Mucosa of rectum (tissue), 2 donors: ENCODE data around the gene KPNB1.
"Not testable (repeated sequence)": the region's sequence is repeated elsewhere in the genome, so short reads cannot be mapped to it uniquely, and the experiment has no call there.

ENCODE experiments used
- H3K27ac ChIP-seq, 2 donors: one replicate each; pipeline ENCODE4 v1.7.0; 2013; ENCODE audit warnings: inconsistent platforms in 2 of 2, low read depth in 2 of 2, low read length in 2 of 2
- H3K27me3 ChIP-seq, 2 donors: one replicate each; pipeline ENCODE4 v1.7.0; 2013; ENCODE audit warnings: low read length in 2 of 2; ENCODE audit not compliant: control insufficient read depth in 2 of 2, insufficient read depth in 2 of 2
- H3K36me3 ChIP-seq, 2 donors: one replicate each; pipeline ENCODE4 v1.7.0; 2013; ENCODE audit warnings: low read length in 2 of 2; ENCODE audit not compliant: control insufficient read depth in 2 of 2, insufficient read depth in 2 of 2
- H3K4me1 ChIP-seq, 2 donors: one replicate each; pipeline ENCODE4 v1.7.0; 2013; ENCODE audit warnings: low read length in 2 of 2, mild to moderate bottlenecking in 1 of 2; ENCODE audit not compliant: control insufficient read depth in 2 of 2, insufficient read depth in 2 of 2
- H3K4me3 ChIP-seq, 2 donors: one replicate each; pipeline ENCODE4 v1.7.0; 2013; ENCODE audit warnings: low read length in 2 of 2
- H3K9ac ChIP-seq, 2 donors: one replicate each; pipeline ENCODE4 v1.7.0; 2013; ENCODE audit warnings: low read length in 2 of 2, low read depth in 1 of 2, mild to moderate bottlenecking in 1 of 2
- H3K9me3 ChIP-seq, 2 donors: one replicate each; pipeline ENCODE4 v1.7.0; 2013; ENCODE audit warnings: low read length in 2 of 2; ENCODE audit not compliant: control insufficient read depth in 2 of 2
- donor health status: healthy.
- donor health status: Normal muscosa, but diverticular disease.

Gene KPNB1

GRCh38 chr17:47676199-47676472 lies 26.4 kb downstream of the KPNB1 start:
- Histone ChIP-seq H3K4me3 (no peak overlapping the region), H3K27me3 (no peaks in the 10 kb centered on the region), H3K4me1 (no peaks in the 10 kb centered on the region), H3K9me3 (no peaks in the 10 kb centered on the region), H3K36me3 (peaks cover 81 to 91% of the 10 kb centered on the region in 2 donors), H3K9ac (no peak overlapping the region), H3K27ac (no peak overlapping the region)

- Histone ChIP-seq H3K4me3 (no peak overlapping the region), H3K9ac (no peak overlapping the region), H3K36me3 (peaks cover 79 to 91% of the 10 kb centered on the region in 2 donors), H3K9me3 (no peaks in the 10 kb centered on the region), H3K27me3 (no peaks in the 10 kb centered on the region), H3K4me1 (no peaks in the 10 kb centered on the region), H3K27ac (no peak overlapping the region)
These were observed 26.9 kb downstream of the KPNB1 start for GRCh38 chr17:47676510-47677165.

GRCh38 chr17:47678196-47678595 lies 28.5 kb downstream of the KPNB1 start:
- Histone ChIP-seq H3K27ac (no peak overlapping the region), H3K27me3 (no peaks in the 10 kb centered on the region), H3K4me1 (no peaks in the 10 kb centered on the region), H3K9ac (no peak overlapping the region), H3K9me3 (no peaks in the 10 kb centered on the region), H3K36me3 (peaks cover 76 to 90% of the 10 kb centered on the region in 2 donors), H3K4me3 (no peak overlapping the region)

GRCh38 chr17:47682138-47682537 lies 32.4 kb downstream of the KPNB1 start:
- Histone ChIP-seq H3K4me3 (no peak overlapping the region), H3K27ac (no peak overlapping the region), H3K9me3 (no peaks in the 10 kb centered on the region), H3K27me3 (no peaks in the 10 kb centered on the region), H3K9ac (no peak overlapping the region), H3K36me3 (peaks cover 59 to 65% of the 10 kb centered on the region in 2 donors), H3K4me1 (no peaks in the 10 kb centered on the region)

- H3K4me3 ChIP-seq, H3K9me3 ChIP-seq, H3K9ac ChIP-seq, H3K27me3 ChIP-seq, H3K27ac ChIP-seq, H3K4me1 ChIP-seq: not testable (repeated sequence)
- peaks cover 53 to 59% of the 10 kb centered on the region in 2 donors for H3K36me3 ChIP-seq
These were observed 33.0 kb downstream of the KPNB1 start for GRCh38 chr17:47682727-47683126.

GRCh38 chr17:47684025-47684424 lies 34.3 kb downstream of the KPNB1 start:
- H3K27ac ChIP-seq, result no peak overlapping the region
- H3K9ac ChIP-seq, result no peak overlapping the region
- no peak overlapping the region for H3K4me3 ChIP-seq
- peaks cover 43 to 51% of the 10 kb centered on the region in 2 donors for H3K36me3 ChIP-seq
- H3K27me3 ChIP-seq, result no peaks in the 10 kb centered on the region
- H3K4me1 ChIP-seq, result no peaks in the 10 kb centered on the region
- no peaks in the 10 kb centered on the region for H3K9me3 ChIP-seq

- Histone ChIP-seq H3K27me3 (no peaks in the 10 kb centered on the region), H3K9me3 (no peaks in the 10 kb centered on the region), H3K9ac (no peak overlapping the region), H3K36me3 (peaks cover 38 to 46% of the 10 kb centered on the region in 2 donors), H3K4me1 (no peaks in the 10 kb centered on the region), H3K27ac (no peak overlapping the region), H3K4me3 (no peak overlapping the region)
These were observed 34.9 kb downstream of the KPNB1 start for GRCh38 chr17:47684535-47685193.

GRCh38 chr17:47685556-47686275 lies 36.0 kb downstream of the KPNB1 start:
- H3K27ac ChIP-seq, result no peak overlapping the region
- no peak overlapping the region for H3K4me3 ChIP-seq
- H3K36me3 ChIP-seq, result peaks cover 28 to 36% of the 10 kb centered on the region in 2 donors
- no peaks in the 10 kb centered on the region for H3K27me3 ChIP-seq
- H3K4me1 ChIP-seq, result no peaks in the 10 kb centered on the region
- no peak overlapping the region for H3K9ac ChIP-seq
- H3K9me3 ChIP-seq, result no peaks in the 10 kb centered on the region

GRCh38 chr17:47686276-47686635 lies 36.5 kb downstream of the KPNB1 start:
- Histone ChIP-seq H3K9me3 (no peaks in the 10 kb centered on the region), H3K4me1 (no peaks in the 10 kb centered on the region), H3K4me3 (no peak overlapping the region), H3K36me3 (peaks cover 25 to 34% of the 10 kb centered on the region in 2 donors), H3K27ac (no peak overlapping the region), H3K9ac (no peak overlapping the region), H3K27me3 (no peaks in the 10 kb centered on the region)

GRCh38 chr17:47686664-47687327 lies 37.1 kb downstream of the KPNB1 start:
- H3K27ac ChIP-seq, result no peak overlapping the region
- H3K9ac ChIP-seq, result no peak overlapping the region

More at GRCh38 chr17:47686664-47687327, 37.1 kb downstream of the KPNB1 start:
- Histone ChIP-seq H3K9me3 (no peaks in the 10 kb centered on the region), H3K4me3 (no peak overlapping the region), H3K4me1 (no peaks in the 10 kb centered on the region), H3K27me3 (no peaks in the 10 kb centered on the region), H3K36me3 (peaks cover 20 to 32% of the 10 kb centered on the region in 2 donors)
